IMR-90 (cell line): ENCODE results near the gene GRK5. TPM values are rescaled to one million over a fixed set of nuclear protein-coding genes. Genes with fewer than 3 reads are reported as not detected.

Experiments used
- ATAC-seq: fragments of 200-7000 bp; cut with Tn5 transposase; 2 replicates; pipeline ENCODE4 v1.9.1; 2020; ENCODE audit warnings: low read depth, mild to moderate bottlenecking, moderate library complexity
- BruUV-seq: library from RNA; stranded (reverse); fragments of 400-500 nt; replicated peaks from 2 replicates; lab custom pipeline; 2021; lab: Mats Ljungman, UMichigan
- CTCF ChIA-PET: fragments of 300-600 bp; formaldehyde crosslinking; extraction: SDS; loops from one replicate; lab custom pipeline; 2021; ENCODE audit warnings: antibody characterized with exemption; lab: Yijun Ruan, JAX
- POLR2A ChIA-PET: fragments of 300-600 bp; sonication (Branson Sonifier 250); formaldehyde crosslinking; loops from one replicate; lab custom pipeline; 2022; ENCODE audit warnings: antibody characterized with exemption; ENCODE audit not compliant: unreplicated experiment; lab: Charles Lee
- DNase-seq: peaks from one replicate; pipeline ENCODE4 v3.0.0; 2013
- H2AFZ ChIP-seq: replicated peaks from 2 replicates; pipeline ENCODE3; 2013; ENCODE audit warnings: low read length, mild to moderate bottlenecking; ENCODE audit not compliant: poor library complexity
- H2AK5ac ChIP-seq: 2 replicates; pipeline ENCODE4 v1.6.1; 2013; ENCODE audit warnings: low read depth, low read length, inconsistent platforms
- H2AK9ac ChIP-seq: replicated peaks from 2 replicates; pipeline ENCODE3; 2013; ENCODE audit warnings: mild to moderate bottlenecking, low read depth, low read length, moderate library complexity; ENCODE audit not compliant: poor library complexity
- H2BK120ac ChIP-seq: 2 replicates; pipeline ENCODE4 v1.6.1; 2013; ENCODE audit warnings: low read depth, low read length, inconsistent platforms
- H2BK15ac ChIP-seq: 3 replicates; pipeline ENCODE4 v1.6.1; 2013; ENCODE audit warnings: low read depth, low read length, inconsistent platforms
- H2BK20ac ChIP-seq: 2 replicates; pipeline ENCODE4 v1.6.1; 2013; ENCODE audit warnings: low read depth, mild to moderate bottlenecking, inconsistent platforms, low read length, moderate library complexity
- H2BK5ac ChIP-seq: 2 replicates; pipeline ENCODE4 v1.6.1; 2013; ENCODE audit warnings: mild to moderate bottlenecking, low read depth, low read length, inconsistent platforms; ENCODE audit not compliant: poor library complexity, severe bottlenecking
- H3K14ac ChIP-seq: replicated peaks from 2 replicates; pipeline ENCODE4 v1.6.1; 2013; ENCODE audit warnings: low read depth, low read length, inconsistent platforms
- H3K18ac ChIP-seq: 2 replicates; pipeline ENCODE4 v1.6.1; 2013; ENCODE audit warnings: low read depth, low read length, control low read depth
- H3K23ac ChIP-seq: 2 replicates; pipeline ENCODE4 v1.6.1; 2013; ENCODE audit warnings: low read depth, low read length, inconsistent platforms
- H3K27ac ChIP-seq: 2 replicates; pipeline ENCODE4 v1.5.1; 2013; ENCODE audit warnings: mild to moderate bottlenecking, control low read depth, low read length; ENCODE audit not compliant: insufficient read depth
- H3K27me3 ChIP-seq: 2 replicates; pipeline ENCODE4 v1.6.1; 2013; ENCODE audit warnings: low read length; ENCODE audit not compliant: control insufficient read depth, insufficient read depth
- H3K36me3 ChIP-seq: 2 replicates; pipeline ENCODE4 v1.6.1; 2013; ENCODE audit warnings: low read length, mixed read lengths; ENCODE audit not compliant: control insufficient read depth, insufficient read depth
- H3K4ac ChIP-seq: 2 replicates; pipeline ENCODE4 v1.6.1; 2013; ENCODE audit warnings: low read depth, low read length, inconsistent platforms
- H3K4me1 ChIP-seq: 2 replicates; pipeline ENCODE4 v1.6.1; 2013; ENCODE audit warnings: low read length, mixed read lengths; ENCODE audit not compliant: control insufficient read depth, insufficient read depth
- H3K4me2 ChIP-seq: 2 replicates; pipeline ENCODE4 v1.6.1; 2013; ENCODE audit warnings: low read depth, mild to moderate bottlenecking, control low read depth, low read length, moderate library complexity
- H3K4me3 ChIP-seq: 2 replicates; pipeline ENCODE4 v1.5.1; 2013; ENCODE audit warnings: low read depth, mild to moderate bottlenecking, control low read depth, low read length, moderate library complexity; ENCODE audit not compliant: insufficient read depth
- H3K56ac ChIP-seq: 2 replicates; pipeline ENCODE4 v1.6.1; 2013; ENCODE audit warnings: low read length, inconsistent platforms; ENCODE audit not compliant: insufficient read depth; ENCODE audit errors: extremely low read depth
- H3K79me1 ChIP-seq, 2 experiments: 2 replicates each; pipeline ENCODE4 v1.6.1; 2013; ENCODE audit warnings: low read length in 2 of 2, inconsistent platforms in 1 of 2, low read depth in 1 of 2
- H3K9ac ChIP-seq: 2 replicates; pipeline ENCODE4 v1.6.1; 2013; ENCODE audit warnings: low read depth, low read length, control low read depth
- H3K9me1 ChIP-seq: 2 replicates; pipeline ENCODE4 v1.6.1; 2013; ENCODE audit warnings: low read length, inconsistent platforms; ENCODE audit not compliant: insufficient read depth
- H3K9me3 ChIP-seq: 2 replicates; pipeline ENCODE4 v1.6.1; 2013; ENCODE audit warnings: low read length; ENCODE audit not compliant: control insufficient read depth, insufficient read depth
- H4K20me1 ChIP-seq: 2 replicates; pipeline ENCODE4 v1.6.1; 2013; ENCODE audit warnings: low read length, inconsistent platforms; ENCODE audit not compliant: insufficient read depth
- H4K5ac ChIP-seq: 2 replicates; pipeline ENCODE4 v1.6.1; 2013; ENCODE audit warnings: mild to moderate bottlenecking, low read depth, low read length, control low read depth
- H4K8ac ChIP-seq, 2 experiments: 2 replicates each; pipeline ENCODE4 v1.6.1; 2013; ENCODE audit warnings: low read depth in 2 of 2, low read length in 2 of 2, control low read depth in 1 of 2, inconsistent platforms in 1 of 2
- H4K91ac ChIP-seq: 2 replicates; pipeline ENCODE4 v1.6.1; 2013; ENCODE audit warnings: low read depth, low read length, inconsistent platforms; ENCODE audit not compliant: insufficient read depth
- BHLHE40 ChIP-seq: fragments of 150-350 bp; IDR thresholded peaks from 2 replicates; pipeline ENCODE4 v1.6.1; 2016; ENCODE audit warnings: mild to moderate bottlenecking, low read depth, low read length
- ELK1 ChIP-seq: fragments of 150-350 bp; IDR thresholded peaks from 2 replicates; pipeline ENCODE4 v1.6.1; 2016; ENCODE audit warnings: low read depth, mild to moderate bottlenecking, low read length, moderate library complexity, borderline replicate concordance
- FOS ChIP-seq: fragments of 150-350 bp; IDR thresholded peaks from 2 replicates; pipeline ENCODE4 v1.6.1; 2016; ENCODE audit warnings: low read depth, low read length
- MAFK ChIP-seq: IDR thresholded peaks from 2 replicates; pipeline ENCODE4 v1.6.1; 2012; ENCODE audit warnings: low read depth, low read length, improper control_type of control experiment
- MXI1 ChIP-seq: IDR thresholded peaks from 2 replicates; pipeline ENCODE4 v1.6.1; 2012; ENCODE audit warnings: low read depth, mild to moderate bottlenecking, low read length, moderate library complexity, borderline replicate concordance
- WGBS, 2 experiments: methylation state at CpG; one replicate each; pipeline versions ENCODE4 v1.1.5 to v1.1.7; 2013; ENCODE audit warnings: missing lambda C conversion rate in 2 of 2; ENCODE audit not compliant: insufficient read length in 1 of 2; ENCODE audit errors: extremely low coverage in 2 of 2; 5-methylcytosine and 5-hydroxymethylcytosine counted together
- dilution Hi-C: fragments of 300-500 bp; cut with HindIII; formaldehyde crosslinking; loops from one replicate; pipeline ENCODE4 v1.14.3; 2018; ENCODE audit warnings: low sequenced_read_pairs; ENCODE audit not compliant: unreplicated experiment
- in situ Hi-C: fragments of 300-500 bp; cut with MboI; formaldehyde crosslinking; loops from 3 replicates; pipeline ENCODE4 v1.14.3; 2019; ENCODE audit warnings: low sequenced_read_pairs, inconsistent platforms, mixed read lengths
- intact Hi-C: fragments of 100-400 bp; cut with micrococcal nuclease; formaldehyde crosslinking; loops from 2 replicates; pipeline ENCODE4 v1.10.0; 2022
- polyA plus RNA-seq, 3 experiments: library from polyadenylated mRNA; depleted of rRNA; stranded (reverse); fragments of >200 nt; gene quantifications; 2 replicates each; pipeline ENCODE4 v1.2.3, GENCODE V29; 2012; ENCODE audit warnings: low replicate concordance in 1 of 3
- total RNA-seq: library from RNA; depleted of rRNA; stranded (reverse); fragments of >200 nt; gene quantifications from 2 replicates; pipeline ENCODE4 v1.2.3, GENCODE V29; 2012
- TF ChIP-seq, protein P1 (sequence below): conservative IDR thresholded peaks from 2 replicates; pipeline ENCODE4 v1.5.1; 2012; ENCODE audit warnings: mild to moderate bottlenecking, low read depth, low read length, improper control_type of control experiment

GRK5 gene
- total and polyA plus RNA-seq, 2 of the 4 experiments (the other 2 are of a cell fraction) = 12.9 to 16.3 TPM

DNA sequence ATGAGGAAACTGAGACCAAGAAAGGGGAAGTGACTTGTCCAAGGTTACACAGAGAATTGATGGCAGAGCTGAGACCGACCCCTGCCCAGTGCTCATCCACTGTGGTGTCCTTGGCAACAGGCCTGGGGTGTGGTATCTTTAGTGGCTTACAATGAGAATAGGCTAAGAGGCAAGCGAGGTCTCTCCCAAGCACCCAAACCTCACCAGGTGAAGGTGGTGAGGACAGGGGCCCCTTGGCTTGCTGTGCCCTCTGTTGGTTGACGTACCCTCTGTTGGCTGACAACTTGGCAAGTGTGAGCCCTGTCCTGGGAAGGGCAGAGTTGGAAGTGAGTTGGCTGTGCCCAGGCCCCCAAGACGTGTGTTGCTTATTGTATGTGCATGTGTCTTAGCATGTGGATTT is 166.9 kb downstream of the GRK5 start:
- Histone ChIP-seq H3K4me1 (peaks cover 49% of the 10 kb centered on the region), H2BK5ac (no peak overlapping the region), H2BK120ac (peak overlapping the region; percentile 55), H3K18ac (no peak overlapping the region; the same call in 1 of the 2 replicates), H4K5ac (no peak overlapping the region), H3K9ac (no peak overlapping the region), H4K8ac (peak overlapping the region in 1 of 2 experiments; percentile 43; a peak in 1 of 4 replicates), H3K9me3 (no peaks in the 10 kb centered on the region), H2BK20ac (0 out of 2 replicates have a peak overlapping the region, but pooled peaks have one; percentile 39), H2AFZ (no peak overlapping the region), H2AK5ac (peak overlapping the region; percentile 84), H3K23ac (no peak overlapping the region), H3K4me3 (no peak overlapping the region), H3K79me1 (peaks cover 61 to 83% of the 10 kb centered on the region in 2 experiments), H4K91ac (peak overlapping the region; percentile 58; the same call in 1 of the 2 replicates), H2AK9ac (no peak overlapping the region), H3K14ac (no peak overlapping the region), H4K20me1 (peaks cover 27% of the 10 kb centered on the region), H3K27ac (no peak overlapping the region), H3K4me2 (no peak overlapping the region), H2BK15ac (peak overlapping the region; percentile 57; the same call in 2 of the 3 replicates), H3K27me3 (no peaks in the 10 kb centered on the region), H3K56ac (no peak overlapping the region), H3K9me1 (peaks cover 34% of the 10 kb centered on the region), H3K4ac (peak overlapping the region; percentile 69), H3K36me3 (peaks cover 11% of the 10 kb centered on the region; the same call in 1 of the 2 replicates)
- no peak for ATAC-seq
- TF ChIP-seq FOS = no peak
- TF ChIP-seq, protein P1, sequence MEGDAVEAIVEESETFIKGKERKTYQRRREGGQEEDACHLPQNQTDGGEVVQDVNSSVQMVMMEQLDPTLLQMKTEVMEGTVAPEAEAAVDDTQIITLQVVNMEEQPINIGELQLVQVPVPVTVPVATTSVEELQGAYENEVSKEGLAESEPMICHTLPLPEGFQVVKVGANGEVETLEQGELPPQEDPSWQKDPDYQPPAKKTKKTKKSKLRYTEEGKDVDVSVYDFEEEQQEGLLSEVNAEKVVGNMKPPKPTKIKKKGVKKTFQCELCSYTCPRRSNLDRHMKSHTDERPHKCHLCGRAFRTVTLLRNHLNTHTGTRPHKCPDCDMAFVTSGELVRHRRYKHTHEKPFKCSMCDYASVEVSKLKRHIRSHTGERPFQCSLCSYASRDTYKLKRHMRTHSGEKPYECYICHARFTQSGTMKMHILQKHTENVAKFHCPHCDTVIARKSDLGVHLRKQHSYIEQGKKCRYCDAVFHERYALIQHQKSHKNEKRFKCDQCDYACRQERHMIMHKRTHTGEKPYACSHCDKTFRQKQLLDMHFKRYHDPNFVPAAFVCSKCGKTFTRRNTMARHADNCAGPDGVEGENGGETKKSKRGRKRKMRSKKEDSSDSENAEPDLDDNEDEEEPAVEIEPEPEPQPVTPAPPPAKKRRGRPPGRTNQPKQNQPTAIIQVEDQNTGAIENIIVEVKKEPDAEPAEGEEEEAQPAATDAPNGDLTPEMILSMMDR = no peak
- no peak for TF ChIP-seq BHLHE40
- no peak for TF ChIP-seq MAFK
- no peak for TF ChIP-seq ELK1
- no peak for TF ChIP-seq MXI1
- BruUV-seq = no TSS peak
- CTCF ChIA-PET = no interaction called here
- dilution Hi-C loops (no loop called here), in situ Hi-C loops (no loop called here), intact Hi-C loops (no loop called here)
- POLR2A ChIA-PET = no interaction called here
- no CpG with 5 or more reads among the region's 4 CpGs for WGBS, 2 experiments
- DNase-seq = no peak
